Loucy (cell line): ENCODE measurements around the gene CLDN22.

ENCODE experiments used
- H2AFZ ChIP-seq: fragments of 200-600 bp; sonication (generic); 2 replicates; pipeline ENCODE4 v1.6.0; 2016; ENCODE audit warnings: antibody characterized with exemption, mild to moderate bottlenecking, low read length, moderate library complexity
- H3F3A ChIP-seq: fragments of 200-600 bp; 2 replicates; pipeline ENCODE4 v1.6.0; 2016; ENCODE audit warnings: antibody characterized with exemption, low read depth, mild to moderate bottlenecking
- H3K27me3 ChIP-seq: fragments of 200-600 bp; sonication (generic); 2 replicates; pipeline ENCODE4 v1.6.1; 2014; ENCODE audit warnings: low read length, mild to moderate bottlenecking; ENCODE audit not compliant: insufficient read depth, poor library complexity, severe bottlenecking
- H3K36me3 ChIP-seq: fragments of 200-600 bp; sonication (generic); 2 replicates; pipeline ENCODE4 v1.6.1; 2016; ENCODE audit warnings: low read length; ENCODE audit not compliant: insufficient read depth
- H3K4me1 ChIP-seq: fragments of 200-600 bp; sonication (generic); 2 replicates; pipeline ENCODE4 v1.5.1; 2014; ENCODE audit warnings: low read length, mild to moderate bottlenecking; ENCODE audit not compliant: insufficient read depth, poor library complexity, severe bottlenecking
- H3K4me2 ChIP-seq: fragments of 200-600 bp; sonication (generic); 2 replicates; pipeline ENCODE4 v1.6.0; 2014; ENCODE audit warnings: antibody characterized with exemption, low read length, low read depth, mild to moderate bottlenecking; ENCODE audit not compliant: poor library complexity, severe bottlenecking
- H3K4me3 ChIP-seq: fragments of 200-600 bp; sonication (generic); 2 replicates; pipeline ENCODE4 v1.5.1; 2014; ENCODE audit warnings: low read length, mild to moderate bottlenecking, mixed read lengths; ENCODE audit not compliant: poor library complexity, severe bottlenecking
- H3K79me2 ChIP-seq: fragments of 200-600 bp; sonication (generic); 2 replicates; pipeline ENCODE4 v1.6.1; 2014; ENCODE audit warnings: low read length; ENCODE audit not compliant: insufficient read depth
- H3K9ac ChIP-seq: fragments of 200-600 bp; sonication (generic); 2 replicates; pipeline ENCODE4 v1.6.0; 2014; ENCODE audit warnings: mild to moderate bottlenecking, low read depth, low read length, moderate library complexity; ENCODE audit not compliant: poor library complexity, severe bottlenecking
- H3K9me2 ChIP-seq: fragments of 200-600 bp; sonication (generic); replicated peaks from 2 replicates; pipeline ENCODE4 v1.6.1; 2016; ENCODE audit warnings: low read depth, low read length, mixed read lengths
- H3K9me3 ChIP-seq: fragments of 200-600 bp; sonication (generic); 2 replicates; pipeline ENCODE4 v1.6.1; 2014; ENCODE audit warnings: mild to moderate bottlenecking, antibody characterized with exemption, low read length, low read depth; ENCODE audit not compliant: insufficient read depth
- H4K20me1 ChIP-seq: fragments of 200-600 bp; sonication (generic); 2 replicates; pipeline ENCODE4 v1.6.0; 2014; ENCODE audit warnings: antibody characterized with exemption, low read length, mild to moderate bottlenecking; ENCODE audit not compliant: insufficient read depth, poor library complexity, severe bottlenecking
- EZH2phosphoT487 ChIP-seq: fragments of 200-600 bp; IDR thresholded peaks from 2 replicates; pipeline ENCODE4 v1.6.1; 2018; ENCODE audit warnings: antibody characterized with exemption, mild to moderate bottlenecking, moderate library complexity, borderline replicate concordance
- TF ChIP-seq, protein P1 (sequence below): fragments of 200-600 bp; sonication (generic); conservative IDR thresholded peaks from 2 replicates; pipeline ENCODE4 v1.5.1; 2014; ENCODE audit warnings: mild to moderate bottlenecking, antibody characterized with exemption, low read length

Gene CLDN22

DNA sequence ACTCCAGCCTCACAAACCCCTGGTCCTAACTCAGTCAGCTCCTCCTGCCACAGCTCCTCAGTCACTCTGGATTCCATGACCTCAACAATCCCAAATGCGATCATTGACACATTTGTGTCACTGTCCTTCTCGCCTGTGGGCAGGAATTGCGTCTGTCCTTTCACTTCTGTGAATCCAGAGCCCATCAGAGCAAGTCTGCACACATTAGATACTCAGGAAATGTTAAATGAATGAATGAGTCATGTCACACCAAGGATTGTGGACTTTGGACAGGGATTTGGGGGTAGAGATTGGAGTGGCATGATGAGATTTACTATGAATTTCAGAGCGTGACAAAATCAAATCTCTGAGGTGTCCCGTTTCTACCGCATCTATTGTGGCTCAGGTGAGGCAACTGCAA lies 13.9 kb upstream of the CLDN22 start:
- Histone ChIP-seq H4K20me1 (no peaks in the 10 kb centered on the region), H3K79me2 (no peaks in the 10 kb centered on the region), H3K4me2 (no peak overlapping the region), H2AFZ (no peak overlapping the region), H3K36me3 (no peaks in the 10 kb centered on the region), H3K27me3 (no peaks in the 10 kb centered on the region), H3K9me2 (no peaks in the 10 kb centered on the region), H3K4me3 (no peak overlapping the region), H3K9ac (no peak overlapping the region), H3F3A (no peaks in the 10 kb centered on the region), H3K9me3 (no peaks in the 10 kb centered on the region), H3K4me1 (no peaks in the 10 kb centered on the region)
- no peak for TF ChIP-seq EZH2phosphoT487
- TF ChIP-seq, protein P1, sequence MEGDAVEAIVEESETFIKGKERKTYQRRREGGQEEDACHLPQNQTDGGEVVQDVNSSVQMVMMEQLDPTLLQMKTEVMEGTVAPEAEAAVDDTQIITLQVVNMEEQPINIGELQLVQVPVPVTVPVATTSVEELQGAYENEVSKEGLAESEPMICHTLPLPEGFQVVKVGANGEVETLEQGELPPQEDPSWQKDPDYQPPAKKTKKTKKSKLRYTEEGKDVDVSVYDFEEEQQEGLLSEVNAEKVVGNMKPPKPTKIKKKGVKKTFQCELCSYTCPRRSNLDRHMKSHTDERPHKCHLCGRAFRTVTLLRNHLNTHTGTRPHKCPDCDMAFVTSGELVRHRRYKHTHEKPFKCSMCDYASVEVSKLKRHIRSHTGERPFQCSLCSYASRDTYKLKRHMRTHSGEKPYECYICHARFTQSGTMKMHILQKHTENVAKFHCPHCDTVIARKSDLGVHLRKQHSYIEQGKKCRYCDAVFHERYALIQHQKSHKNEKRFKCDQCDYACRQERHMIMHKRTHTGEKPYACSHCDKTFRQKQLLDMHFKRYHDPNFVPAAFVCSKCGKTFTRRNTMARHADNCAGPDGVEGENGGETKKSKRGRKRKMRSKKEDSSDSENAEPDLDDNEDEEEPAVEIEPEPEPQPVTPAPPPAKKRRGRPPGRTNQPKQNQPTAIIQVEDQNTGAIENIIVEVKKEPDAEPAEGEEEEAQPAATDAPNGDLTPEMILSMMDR, result no peak

- Histone ChIP-seq H4K20me1 (no peaks in the 10 kb centered on the region), H3K27me3 (no peaks in the 10 kb centered on the region), H3F3A (no peaks in the 10 kb centered on the region), H3K9me2 (no peaks in the 10 kb centered on the region), H3K79me2 (no peaks in the 10 kb centered on the region), H3K36me3 (no peaks in the 10 kb centered on the region), H2AFZ (no peak overlapping the region), H3K4me1 (no peaks in the 10 kb centered on the region), H3K9me3 (no peaks in the 10 kb centered on the region), H3K4me3 (no peak overlapping the region), H3K9ac (no peak overlapping the region), H3K4me2 (no peak overlapping the region)
- TF ChIP-seq EZH2phosphoT487, result no peak
- TF ChIP-seq, protein P1, result no peak
Measured at GRCh38 chr4:183333202-183333601, 13.1 kb upstream of the CLDN22 start.

- H3K79me2 ChIP-seq, result no peaks in the 10 kb centered on the region
- no peaks in the 10 kb centered on the region for H3K4me1 ChIP-seq
- H4K20me1 ChIP-seq, result no peaks in the 10 kb centered on the region
- no peaks in the 10 kb centered on the region for H3F3A ChIP-seq
- no peak overlapping the region for H3K4me2 ChIP-seq
- no peak overlapping the region for H3K4me3 ChIP-seq
- H3K9me2 ChIP-seq, result no peaks in the 10 kb centered on the region
- no peak overlapping the region for H2AFZ ChIP-seq
- H3K27me3 ChIP-seq, result no peaks in the 10 kb centered on the region
- TF ChIP-seq EZH2phosphoT487, result no peak
- TF ChIP-seq, protein P1, result no peak
- no peaks in the 10 kb centered on the region for H3K9me3 ChIP-seq
- no peaks in the 10 kb centered on the region for H3K36me3 ChIP-seq
- H3K9ac ChIP-seq, result no peak overlapping the region
Measured at GRCh38 chr4:183332447-183332846, 12.4 kb upstream of the CLDN22 start.
